Activated naive CD8-positive, alpha-beta T cell treated with anti-CD3 and anti-CD28 coated beads, Interleukin-2, amount 10 ng/mL, durations not matched to agents 7 days and 5 days (primary cell): Measurements from ENCODE around the gene FAM241B. TPM values are rescaled to one million over a fixed set of nuclear protein-coding genes. Genes with fewer than 3 reads are reported as not detected.

Experiments
- ATAC-seq: fragments of 150-1000 bp; cut with Tn5 transposase; one replicate; pipeline ENCODE4 v1.10.0; 2021; ENCODE audit warnings: low read depth, moderate library complexity
- POLR2A ChIA-PET: fragments of 350-600 bp; sonication (Branson Sonifier 250); formaldehyde crosslinking; loops from one replicate; lab custom pipeline; 2021; ENCODE audit warnings: antibody characterized with exemption; lab: Charles Lee
- DNase-seq: peaks from one replicate; pipeline ENCODE4 v3.0.0; 2021
- H3K27ac Mint-ChIP-seq: one replicate; pipeline ENCODE4 v1.8.0; 2022; ENCODE audit warnings: mild to moderate bottlenecking, mixed read lengths
- H3K27me3 Mint-ChIP-seq: one replicate; pipeline ENCODE4 v1.8.0; 2022; ENCODE audit warnings: mild to moderate bottlenecking, moderate library complexity, mixed read lengths
- H3K36me3 Mint-ChIP-seq: one replicate; pipeline ENCODE4 v1.8.0; 2021; ENCODE audit warnings: mild to moderate bottlenecking, mixed read lengths
- H3K4me1 Mint-ChIP-seq: one replicate; pipeline ENCODE4 v1.8.0; 2021; ENCODE audit warnings: mixed read lengths
- H3K4me3 Mint-ChIP-seq: one replicate; pipeline ENCODE4 v1.8.0; 2022; ENCODE audit warnings: mild to moderate bottlenecking, moderate library complexity, mixed read lengths
- H3K9me3 Mint-ChIP-seq: one replicate; pipeline ENCODE4 v1.8.0; 2021; ENCODE audit warnings: mixed read lengths
- total RNA-seq, 2 experiments: library from RNA; stranded (reverse); gene quantifications; one replicate each; pipeline ENCODE4 v1.2.3, GENCODE V29; 2021

Gene FAM241B
- total RNA-seq, 2 experiments from 2014 or later = 8.0 to 11.7 TPM

DNA sequence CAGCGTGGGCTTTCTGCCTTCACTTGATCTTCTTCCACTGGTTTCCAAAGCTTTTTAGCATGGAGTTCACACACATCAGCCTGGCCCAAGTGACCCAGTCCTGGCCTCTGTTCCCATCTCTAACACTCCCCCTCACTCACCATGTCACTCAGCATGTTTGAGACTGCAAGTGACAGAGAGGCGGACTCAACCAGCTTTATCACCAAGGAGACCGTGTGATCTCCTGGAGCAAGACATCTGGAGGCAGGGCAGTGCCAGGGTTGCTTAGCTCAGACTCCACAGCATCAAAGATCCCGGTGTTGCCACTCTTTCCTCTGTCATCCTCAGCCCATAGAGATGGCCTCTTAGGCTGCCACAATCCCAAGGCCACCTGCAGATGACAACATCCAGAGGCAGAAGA, 39.4 kb downstream of the FAM241B start:
- peaks cover 3% of the 10 kb centered on the region for H3K9me3 Mint-ChIP-seq
- H3K27ac Mint-ChIP-seq = no peak overlapping the region
- ATAC-seq (no peak), DNase-seq (no peak)
- no peaks in the 10 kb centered on the region for H3K36me3 Mint-ChIP-seq
- H3K4me3 Mint-ChIP-seq = no peak overlapping the region
- peaks cover 21% of the 10 kb centered on the region for H3K27me3 Mint-ChIP-seq
- POLR2A ChIA-PET = no interaction called here
- H3K4me1 Mint-ChIP-seq = no peaks in the 10 kb centered on the region

- Mint-ChIP-seq H3K9me3 (peaks cover 3% of the 10 kb centered on the region), H3K27me3 (peaks cover 25% of the 10 kb centered on the region), H3K27ac (no peak overlapping the region), H3K36me3 (no peaks in the 10 kb centered on the region), H3K4me1 (no peaks in the 10 kb centered on the region), H3K4me3 (no peak overlapping the region)
- POLR2A ChIA-PET = no interaction called here
- DNase-seq (no peak), ATAC-seq (no peak)
Observed at GRCh38 chr10:69673521-69673920, 43.5 kb downstream of the FAM241B start.

DNA sequence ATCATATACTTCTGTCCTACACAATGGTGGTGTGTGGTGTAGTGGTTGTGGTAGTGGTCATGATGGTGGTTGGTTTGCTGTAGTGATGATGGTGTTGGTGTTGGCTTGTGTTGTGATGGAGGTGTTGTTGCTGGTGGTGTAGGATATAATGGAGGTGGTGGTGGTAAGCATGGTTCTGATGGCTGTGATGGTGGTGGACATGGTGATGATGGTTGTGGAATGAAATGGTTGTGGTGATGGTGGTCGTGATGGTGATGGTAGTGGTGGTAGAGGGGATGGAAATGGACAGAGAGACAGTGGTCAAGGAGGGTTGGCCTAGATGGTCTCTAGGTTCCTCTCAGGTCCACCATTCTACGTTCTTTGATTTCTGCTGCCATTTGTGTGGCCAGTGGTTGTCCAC, 44.7 kb downstream of the FAM241B start:
- peaks cover 28% of the 10 kb centered on the region for H3K27me3 Mint-ChIP-seq
- H3K27ac Mint-ChIP-seq = no peak overlapping the region
- no peaks in the 10 kb centered on the region for H3K4me1 Mint-ChIP-seq
- H3K4me3 Mint-ChIP-seq = no peak overlapping the region
- peaks cover 3% of the 10 kb centered on the region for H3K9me3 Mint-ChIP-seq
- no peaks in the 10 kb centered on the region for H3K36me3 Mint-ChIP-seq
- ATAC-seq (no peak), DNase-seq (no peak)
- POLR2A ChIA-PET = no interaction called here

DNA sequence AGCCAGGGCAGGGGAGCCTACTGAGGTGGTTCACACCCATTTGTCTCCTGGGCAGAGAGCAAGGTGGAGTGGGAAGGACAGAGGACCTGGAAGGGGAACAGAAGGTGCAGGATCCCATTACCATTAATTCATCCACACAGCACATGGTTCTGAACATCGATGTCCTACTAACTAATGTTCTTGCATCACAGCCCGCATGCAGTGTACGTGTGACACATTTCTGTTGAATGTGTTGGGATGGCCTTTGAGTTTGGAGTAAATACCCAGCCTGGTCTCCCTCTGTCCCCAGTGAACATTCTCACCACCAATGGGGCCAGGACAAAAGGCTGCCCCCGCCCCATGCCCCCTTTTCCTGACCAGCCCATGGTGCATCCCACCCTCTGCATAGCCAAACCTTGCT, 46.3 kb downstream of the FAM241B start:
- DNase-seq (no peak), ATAC-seq (no peak)
- no peak overlapping the region for H3K4me3 Mint-ChIP-seq
- POLR2A ChIA-PET = no interaction called here
- no peak overlapping the region for H3K27ac Mint-ChIP-seq
- H3K4me1 Mint-ChIP-seq = no peaks in the 10 kb centered on the region
- peaks cover 25% of the 10 kb centered on the region for H3K27me3 Mint-ChIP-seq
- H3K36me3 Mint-ChIP-seq = no peaks in the 10 kb centered on the region
- no peaks in the 10 kb centered on the region for H3K9me3 Mint-ChIP-seq

DNA sequence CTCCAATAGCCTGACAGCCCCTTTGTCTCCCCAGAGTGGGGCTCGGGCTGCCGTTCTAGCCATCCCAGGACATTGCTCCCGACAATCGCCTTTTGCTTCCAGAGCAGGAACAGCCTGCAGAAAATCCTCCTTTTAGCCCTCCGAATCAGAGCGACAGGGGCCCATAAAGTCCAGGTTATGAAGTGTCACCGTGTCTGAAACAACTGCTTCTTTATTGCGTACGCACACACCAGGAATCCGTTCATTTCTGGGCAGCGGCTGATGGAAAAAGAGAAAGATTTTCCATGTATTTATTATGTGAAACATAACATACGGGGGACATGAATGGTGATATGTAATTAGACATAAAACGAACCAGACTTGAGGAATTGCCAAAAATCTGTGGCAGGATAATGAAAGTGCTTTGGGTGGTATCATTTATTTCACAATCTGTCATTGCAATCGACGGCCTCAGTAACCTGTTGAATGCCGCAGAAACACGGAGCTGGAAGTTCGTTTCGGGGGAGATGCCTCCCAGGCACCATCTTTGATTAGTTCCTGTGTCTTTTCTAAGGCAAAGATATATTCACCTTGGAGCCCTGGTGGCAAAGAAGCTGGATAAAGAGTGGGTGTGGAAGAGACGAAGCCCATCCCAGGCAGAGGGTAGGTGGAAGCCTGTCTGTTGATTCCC, 48.1 kb downstream of the FAM241B start:
- Mint-ChIP-seq H3K27ac (no peak overlapping the region), H3K36me3 (no peaks in the 10 kb centered on the region), H3K4me1 (no peaks in the 10 kb centered on the region), H3K4me3 (no peak overlapping the region), H3K9me3 (no peaks in the 10 kb centered on the region), H3K27me3 (peaks cover 40% of the 10 kb centered on the region)
- no peak for DNase-seq
- no peak for ATAC-seq
- POLR2A ChIA-PET = no interaction called here

DNA sequence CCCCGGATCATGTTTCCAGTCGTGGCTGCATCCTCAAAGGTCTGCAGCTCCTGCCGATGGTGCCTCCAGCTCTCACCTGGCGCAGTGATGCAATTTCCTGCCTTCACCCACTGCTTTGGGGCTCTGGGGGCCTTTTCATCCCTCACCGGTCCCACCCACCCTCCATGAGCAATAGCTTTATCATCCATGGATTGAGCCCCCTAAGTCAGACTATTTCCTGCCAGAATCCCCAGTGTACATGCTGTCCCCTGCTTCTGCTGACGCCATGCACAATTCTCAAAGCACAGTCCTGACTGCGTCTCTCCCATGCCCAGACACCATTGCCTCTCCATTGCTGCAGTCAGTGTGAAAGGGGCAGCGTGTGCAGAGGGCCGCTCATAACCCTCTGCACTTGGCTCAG, 49.7 kb downstream of the FAM241B start:
- no peaks in the 10 kb centered on the region for H3K4me1 Mint-ChIP-seq
- DNase-seq (no peak), ATAC-seq (no peak)
- peaks cover 39% of the 10 kb centered on the region for H3K27me3 Mint-ChIP-seq
- POLR2A ChIA-PET = no interaction called here
- no peak overlapping the region for H3K27ac Mint-ChIP-seq
- no peak overlapping the region for H3K4me3 Mint-ChIP-seq
- no peaks in the 10 kb centered on the region for H3K36me3 Mint-ChIP-seq
- H3K9me3 Mint-ChIP-seq = no peaks in the 10 kb centered on the region

GRCh38 chr10:69680610-69681009, 50.6 kb downstream of the FAM241B start:
- DNase-seq = no peak
- no peaks in the 10 kb centered on the region for H3K9me3 Mint-ChIP-seq
- no peaks in the 10 kb centered on the region for H3K4me1 Mint-ChIP-seq
- ATAC-seq = no peak
- no peak overlapping the region for H3K4me3 Mint-ChIP-seq
- H3K27me3 Mint-ChIP-seq = peaks cover 39% of the 10 kb centered on the region
- no peaks in the 10 kb centered on the region for H3K36me3 Mint-ChIP-seq
- no peak overlapping the region for H3K27ac Mint-ChIP-seq
- POLR2A ChIA-PET = no interaction called here

GRCh38 chr10:69681436-69681835, 51.4 kb downstream of the FAM241B start:
- H3K27me3 Mint-ChIP-seq = peaks cover 39% of the 10 kb centered on the region
- POLR2A ChIA-PET = no interaction called here

GRCh38 chr10:69682955-69683474, 53.0 kb downstream of the FAM241B start:
- H3K36me3 Mint-ChIP-seq = no peaks in the 10 kb centered on the region
- peaks cover 34% of the 10 kb centered on the region for H3K27me3 Mint-ChIP-seq
- POLR2A ChIA-PET = no interaction called here
- H3K9me3 Mint-ChIP-seq = no peaks in the 10 kb centered on the region
- no peak for ATAC-seq
- DNase-seq = no peak
- H3K27ac Mint-ChIP-seq = no peak overlapping the region
- no peak overlapping the region for H3K4me3 Mint-ChIP-seq
- H3K4me1 Mint-ChIP-seq = no peaks in the 10 kb centered on the region

More at GRCh38 chr10:69681436-69681835, 51.4 kb downstream of the FAM241B start:
- Mint-ChIP-seq H3K4me1 (no peaks in the 10 kb centered on the region), H3K4me3 (no peak overlapping the region), H3K36me3 (no peaks in the 10 kb centered on the region), H3K9me3 (no peaks in the 10 kb centered on the region), H3K27ac (no peak overlapping the region)
- ATAC-seq (no peak), DNase-seq (no peak)

Other genes starting within 250 kb of the FAM241B start
- not detected for gene TACR2, start 213.3 kb upstream of the FAM241B start, total RNA-seq
- gene TSPAN15, start 178.8 kb upstream of the FAM241B start, total RNA-seq = 1 to 10 TPM; 4.6 to 4.7 TPM
- under 1 TPM in 1 of 2 experiments, not detected in 1; 0.22 TPM for gene NEUROG3, start 56.8 kb upstream of the FAM241B start, total RNA-seq
- not detected for gene COL13A1, start 171.7 kb downstream of the FAM241B start, total RNA-seq